Cerebellar cortex (tissue), 1 donor: ENCODE measurements around the gene SLC38A6.
A peak's percentile ranks its signal among the peaks of the same experiment; 100 is the strongest.
"Not testable (repeated sequence)": the region's sequence is repeated elsewhere in the genome, so short reads cannot be mapped to it uniquely, and the experiment has no call there.

Experiments used
- DNase-seq: peaks from one replicate; pipeline ENCODE4 v3.0.0-alpha.2; 2015; ENCODE audit warnings: low spot score

SLC38A6 gene

DNA sequence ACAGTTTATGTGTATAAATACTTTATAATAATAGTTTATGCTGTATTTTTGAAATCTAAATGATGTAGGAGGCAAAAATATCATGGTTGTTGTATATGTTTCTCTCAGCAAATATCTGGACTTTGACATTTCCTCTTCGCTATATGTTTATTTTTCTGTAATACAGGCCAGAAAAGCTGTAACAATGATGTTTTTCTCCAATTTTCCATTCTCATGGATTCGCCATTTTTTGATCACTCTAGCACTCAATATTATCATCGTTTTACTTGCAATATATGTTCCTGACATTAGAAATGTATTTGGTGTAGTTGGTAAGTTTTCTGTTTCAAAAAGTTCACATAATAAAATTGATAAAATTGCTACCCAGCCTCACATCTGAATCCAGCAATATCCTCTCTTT is 70.6 kb downstream of the SLC38A6 start:
- DNase-seq = no peak

DNA sequence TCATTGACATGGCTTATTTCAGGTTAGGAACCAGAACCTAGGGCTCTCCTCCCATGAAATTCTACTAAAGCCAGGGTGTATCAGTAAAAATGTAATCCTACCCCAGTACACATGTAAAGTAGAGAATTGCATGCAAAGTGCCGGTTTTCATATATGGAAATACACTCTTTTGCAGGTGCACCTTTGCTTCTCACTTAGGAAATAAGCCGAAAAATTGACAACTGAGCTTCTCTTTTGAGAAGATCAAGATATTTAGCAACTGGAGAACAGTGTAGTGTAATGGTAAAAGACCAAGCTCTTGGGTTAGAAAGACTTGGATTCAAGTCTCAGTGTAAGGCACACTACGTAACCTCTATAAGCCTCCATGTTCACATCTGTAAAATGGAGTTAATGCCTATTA is 82.4 kb downstream of the SLC38A6 start:
- DNase-seq = no peak

DNA sequence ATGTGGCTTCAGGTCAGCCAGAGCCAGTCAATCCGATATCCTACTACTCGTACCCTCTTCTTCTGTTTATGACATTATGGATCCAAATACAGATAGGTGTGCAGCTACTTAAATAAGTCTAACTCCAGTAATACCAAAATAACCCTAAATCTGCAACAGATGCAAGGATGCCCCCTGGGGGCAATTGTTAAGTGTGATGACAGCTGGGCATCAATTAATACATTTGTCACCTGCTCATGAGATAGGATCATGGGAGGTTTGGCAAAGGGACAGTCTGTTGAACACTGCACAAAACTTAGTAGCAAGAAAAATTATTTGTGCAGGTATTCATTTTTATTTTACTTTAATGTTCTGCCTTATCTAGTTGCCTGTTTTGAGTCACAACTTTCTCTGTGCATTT is 83.2 kb downstream of the SLC38A6 start:
- no peak for DNase-seq

DNA sequence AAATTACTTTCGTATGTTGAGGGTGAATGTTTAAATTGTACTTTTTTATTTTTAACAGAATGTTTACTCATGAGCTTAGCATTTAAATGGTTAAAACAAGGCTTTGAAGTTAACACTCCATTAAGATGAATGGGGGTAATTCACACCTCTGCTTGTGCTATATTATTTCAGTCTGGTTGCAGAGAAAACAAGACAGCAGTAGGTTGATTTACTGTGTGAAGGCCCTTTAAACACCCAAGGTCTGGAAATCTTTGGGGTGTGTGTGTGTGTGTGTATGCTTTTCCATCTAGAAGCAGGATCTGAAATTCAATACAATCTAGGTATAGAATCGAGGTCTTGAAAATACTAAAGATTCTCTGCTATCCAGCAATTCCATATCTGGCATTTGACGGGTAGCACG is 83.8 kb downstream of the SLC38A6 start:
- DNase-seq = no peak

DNA sequence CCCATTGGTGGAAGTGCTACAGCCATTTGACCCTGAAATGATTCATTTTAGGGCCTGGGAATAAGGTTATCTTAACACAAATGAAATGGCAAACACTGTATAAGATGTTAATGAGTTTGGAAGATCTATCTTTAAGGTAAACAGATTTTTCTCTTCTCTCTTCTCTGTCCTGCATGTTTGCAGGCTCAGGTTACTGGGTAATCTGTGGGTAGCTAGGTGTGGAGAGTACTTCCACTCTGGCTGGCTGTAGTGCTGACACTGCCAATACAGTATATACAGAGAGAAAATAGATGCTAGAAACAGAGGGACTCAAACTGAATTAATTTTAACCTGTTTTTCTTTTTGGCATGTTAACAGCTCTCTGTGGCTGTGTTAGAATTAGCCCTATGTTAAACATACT is 84.6 kb downstream of the SLC38A6 start:
- DNase-seq = no peak

DNA sequence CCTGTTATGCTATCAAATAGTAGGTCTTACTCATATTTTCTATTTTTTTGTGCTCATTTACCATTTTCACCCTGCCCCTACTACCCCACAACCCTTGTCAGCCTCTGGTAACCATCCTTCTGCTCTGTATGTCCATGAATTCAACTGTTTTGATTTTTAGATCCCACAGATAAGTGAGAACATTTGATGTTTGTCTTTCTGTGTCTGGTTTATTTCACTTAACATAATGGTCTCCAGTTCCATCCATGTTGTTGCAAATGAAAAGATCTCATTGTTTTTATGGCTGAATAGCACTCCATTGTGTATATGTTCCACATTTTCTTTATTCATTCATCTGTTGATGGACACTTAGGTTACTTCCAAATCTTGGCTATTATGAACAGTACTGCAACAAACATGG is 91.4 kb downstream of the SLC38A6 start:
- not testable (repeated sequence) for DNase-seq

DNA sequence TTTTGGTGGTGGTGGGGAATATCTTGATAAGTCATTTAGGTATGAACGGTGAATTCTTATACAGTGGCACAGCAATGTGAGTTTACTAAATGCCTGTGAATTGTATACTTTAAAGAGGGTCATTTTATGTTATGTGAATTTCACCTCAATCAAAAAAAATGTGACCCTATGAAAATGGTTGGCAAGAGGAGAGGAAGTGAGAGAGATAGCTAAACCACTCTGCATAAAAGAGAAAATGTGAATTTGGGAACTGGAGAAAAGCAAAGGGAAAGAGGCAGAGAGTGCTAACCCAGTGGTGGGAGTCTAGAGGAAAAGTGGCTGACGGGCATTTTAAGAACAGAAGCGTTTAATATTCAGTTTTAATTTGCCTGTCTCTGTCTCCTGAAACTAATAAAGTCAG is 93.8 kb downstream of the SLC38A6 start:
- DNase-seq = no peak

DNA sequence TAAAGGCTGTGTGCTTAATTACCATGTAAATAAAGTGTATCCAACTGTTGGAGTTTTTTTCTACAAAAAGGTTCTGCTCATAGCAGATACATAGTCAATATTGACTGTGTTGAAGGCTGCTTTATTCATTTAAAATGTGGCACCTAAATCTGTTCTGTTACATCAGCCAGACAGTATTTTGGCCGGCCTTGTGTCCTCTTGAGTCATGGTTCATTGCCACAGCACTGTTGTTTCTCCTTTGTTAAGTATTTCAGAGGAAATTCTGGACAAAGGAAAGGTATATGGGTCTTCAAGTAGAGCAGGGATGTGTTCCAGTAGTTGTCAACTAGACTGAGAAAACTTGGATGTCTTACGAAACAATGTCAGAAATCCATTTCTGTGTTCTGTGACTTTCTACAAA is 95.5 kb downstream of the SLC38A6 start:
- no peak for DNase-seq

DNA sequence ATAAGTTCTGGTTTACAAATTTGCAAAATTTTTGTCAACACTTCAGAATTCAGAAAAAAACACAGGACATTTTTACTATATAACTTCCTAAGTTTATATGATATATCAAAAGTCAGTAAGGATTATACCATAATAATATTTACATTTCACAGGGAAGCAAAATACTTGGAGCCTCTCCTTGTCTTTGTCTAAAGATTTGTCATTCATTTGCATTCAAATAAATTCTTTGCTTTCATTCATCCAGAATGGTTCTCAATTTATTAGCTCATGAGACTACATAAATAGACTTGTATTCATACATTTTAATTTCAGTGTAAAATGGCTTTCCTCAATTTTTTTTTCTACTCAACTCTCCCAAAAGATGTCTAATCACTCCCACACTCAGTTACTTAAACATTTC is 96.4 kb downstream of the SLC38A6 start:
- no peak for DNase-seq

DNA sequence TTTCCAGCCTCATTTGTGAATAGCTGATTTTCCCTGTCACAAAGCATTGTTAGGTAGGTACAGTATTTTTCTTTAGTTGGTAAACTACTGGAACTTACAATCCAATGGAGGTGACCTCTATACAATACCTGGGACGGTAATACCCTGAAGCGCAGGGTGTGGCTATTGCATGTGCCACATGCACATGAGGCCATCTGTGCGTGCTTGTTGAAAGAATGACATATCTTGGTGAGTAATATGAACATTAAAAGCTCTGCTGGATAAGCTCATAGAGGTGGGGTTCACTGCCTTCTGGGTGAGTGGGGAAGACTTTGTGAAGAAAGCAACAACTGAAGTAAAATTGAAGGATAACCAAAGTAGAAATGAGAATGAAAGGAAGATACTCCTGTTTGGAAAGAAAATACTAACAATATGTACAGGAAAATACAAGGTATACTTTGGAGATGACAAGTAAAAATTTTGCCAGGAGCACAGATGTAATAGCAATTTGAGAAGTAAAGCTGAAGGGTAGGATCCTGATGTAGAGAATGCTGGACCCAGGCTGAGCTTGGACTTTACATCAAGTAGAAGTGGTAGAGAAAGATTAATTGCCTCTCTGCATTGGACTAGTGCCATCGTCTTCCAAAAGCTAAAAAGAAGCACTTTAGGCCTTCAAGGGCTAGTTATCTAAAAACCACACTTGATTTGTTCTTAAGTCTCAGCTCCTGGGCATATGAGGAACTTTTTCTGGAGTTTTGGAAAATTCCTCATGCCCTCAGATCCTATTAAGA is 97.1 kb downstream of the SLC38A6 start:
- no peak for DNase-seq

DNA sequence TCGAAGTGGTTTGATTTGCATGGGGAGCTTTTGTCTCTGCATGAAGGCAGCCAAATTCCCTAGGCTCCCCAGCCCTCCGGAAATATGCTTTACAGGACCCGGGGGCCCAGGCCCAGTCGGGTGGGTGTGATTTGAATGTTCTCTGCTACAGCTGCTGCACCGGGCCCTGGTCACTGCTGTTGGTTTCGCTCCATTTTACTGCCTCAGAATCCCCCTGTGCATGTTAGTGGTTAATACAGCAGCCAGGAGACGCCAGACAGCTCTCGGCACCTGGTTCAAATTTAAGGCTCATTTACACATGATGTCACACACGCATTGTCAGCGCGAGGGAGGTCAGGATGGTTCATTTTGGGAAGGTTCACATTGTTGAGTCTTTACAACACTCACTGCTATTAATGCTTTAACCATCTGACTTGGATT is 99.6 kb downstream of the SLC38A6 start:
- DNase-seq = no peak

DNA sequence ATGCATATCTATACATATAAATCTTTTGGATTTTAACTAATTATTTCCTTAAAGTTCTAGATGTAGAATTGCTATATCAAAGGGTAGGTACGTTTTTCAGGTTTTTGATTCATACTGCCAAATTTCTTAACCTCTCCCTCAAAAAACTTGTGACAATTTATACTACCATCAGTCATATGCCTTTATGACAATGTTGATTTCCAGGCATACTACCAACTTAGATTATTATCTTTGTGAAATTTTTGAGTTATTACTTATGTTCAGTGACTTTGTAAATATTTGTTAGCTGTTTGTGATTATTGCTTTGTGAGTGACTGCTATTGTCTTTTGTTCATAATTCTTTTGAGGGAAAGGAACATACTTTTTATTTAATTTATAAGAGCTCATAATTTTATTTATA is 107.0 kb downstream of the SLC38A6 start:
- no peak for DNase-seq

DNA sequence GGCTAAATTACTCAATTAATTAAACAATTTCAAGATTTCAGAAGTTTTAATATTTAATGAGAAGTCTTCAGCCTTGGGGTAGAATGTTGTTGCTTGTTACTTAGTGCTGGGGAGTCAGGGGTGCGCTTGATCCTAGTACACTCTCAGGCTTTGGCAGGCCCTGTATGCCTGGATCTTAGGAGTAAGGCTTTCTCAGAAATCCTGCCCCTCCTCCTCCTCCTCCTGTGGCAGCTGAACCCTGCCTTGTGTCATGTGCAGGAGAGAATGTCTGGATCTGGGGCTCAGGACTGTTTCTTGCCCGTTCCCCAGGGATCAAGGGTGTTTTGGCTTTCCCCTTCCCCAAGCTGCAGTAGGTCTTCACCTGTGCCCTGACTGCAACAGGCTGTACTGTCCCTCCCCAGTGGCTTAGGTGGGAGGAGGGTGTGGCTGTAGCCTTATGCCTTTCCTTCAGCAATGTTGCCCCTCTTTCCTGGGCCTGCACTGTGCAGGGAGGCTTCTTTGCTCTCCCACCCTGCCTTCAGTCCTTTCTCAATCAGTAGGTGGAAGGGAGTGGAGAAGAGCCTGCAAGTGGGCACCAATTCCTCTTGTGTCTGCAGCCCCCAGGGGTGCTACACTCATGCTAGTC is 108.2 kb downstream of the SLC38A6 start:
- no peak for DNase-seq

DNA sequence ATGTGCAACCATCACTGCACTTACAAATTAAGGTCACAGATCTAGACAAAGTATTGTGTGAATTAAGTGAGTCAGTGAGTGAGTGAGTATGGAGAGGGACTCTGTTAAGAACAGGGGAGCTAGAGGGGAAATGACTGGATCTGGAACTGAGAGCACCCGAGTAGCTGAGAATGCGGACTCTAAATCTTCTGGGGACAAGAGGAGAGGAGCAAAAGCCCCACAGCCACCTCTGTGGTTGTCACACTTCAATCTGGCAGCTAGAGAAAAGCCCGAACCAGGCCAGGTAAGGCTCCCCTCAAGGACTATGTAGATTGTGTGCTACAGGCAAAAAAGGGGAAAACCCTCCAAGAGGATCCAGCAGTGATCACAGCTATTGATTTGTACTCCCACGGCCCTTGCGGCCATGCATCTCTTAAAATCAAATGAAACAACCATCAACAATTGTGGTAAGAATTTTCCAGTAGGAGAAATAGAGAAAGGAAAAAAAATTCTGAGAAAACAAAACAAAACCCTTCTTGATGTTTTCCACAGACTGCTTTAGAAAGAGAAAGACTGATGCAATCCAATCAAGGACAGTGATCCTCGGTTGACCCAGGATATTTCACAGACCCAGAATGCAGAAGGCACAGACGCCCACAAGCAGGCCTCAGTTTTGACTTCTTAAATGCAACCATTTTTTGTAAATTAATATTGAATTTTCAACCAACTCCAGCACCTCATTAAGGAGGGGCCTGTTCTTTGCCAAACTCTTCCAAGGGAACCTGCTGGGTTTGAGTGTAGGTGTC is 109.6 kb downstream of the SLC38A6 start:
- no peak for DNase-seq

DNA sequence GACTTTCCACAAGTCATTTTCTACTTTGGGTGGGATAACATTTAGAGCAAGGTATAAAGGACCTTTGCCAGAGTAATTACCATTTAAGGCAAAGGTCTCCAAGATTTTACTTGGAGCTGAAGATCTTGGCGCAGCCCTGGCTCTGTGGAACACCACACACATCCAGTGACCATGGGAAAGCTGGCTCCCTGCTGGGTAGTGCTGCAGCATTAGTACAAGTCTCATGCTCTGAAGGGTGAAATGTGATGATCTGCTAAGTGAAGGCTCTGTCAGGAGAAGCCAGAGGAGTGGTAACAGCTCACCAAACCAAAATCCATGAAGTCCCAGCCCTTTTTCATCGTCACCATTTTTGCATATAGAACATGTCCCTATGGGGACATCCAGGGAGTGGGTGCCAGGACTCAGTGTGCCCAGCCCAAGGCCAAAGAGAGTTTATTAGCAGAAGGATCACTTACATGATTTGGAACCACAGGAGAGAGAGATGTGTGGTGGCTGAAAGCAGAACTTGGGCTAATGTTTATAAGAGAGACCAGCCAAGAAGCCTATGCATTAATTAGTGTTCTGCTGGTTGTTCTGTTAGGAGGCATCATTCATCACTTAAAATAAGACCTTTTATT is 110.7 kb downstream of the SLC38A6 start:
- DNase-seq = no peak

DNA sequence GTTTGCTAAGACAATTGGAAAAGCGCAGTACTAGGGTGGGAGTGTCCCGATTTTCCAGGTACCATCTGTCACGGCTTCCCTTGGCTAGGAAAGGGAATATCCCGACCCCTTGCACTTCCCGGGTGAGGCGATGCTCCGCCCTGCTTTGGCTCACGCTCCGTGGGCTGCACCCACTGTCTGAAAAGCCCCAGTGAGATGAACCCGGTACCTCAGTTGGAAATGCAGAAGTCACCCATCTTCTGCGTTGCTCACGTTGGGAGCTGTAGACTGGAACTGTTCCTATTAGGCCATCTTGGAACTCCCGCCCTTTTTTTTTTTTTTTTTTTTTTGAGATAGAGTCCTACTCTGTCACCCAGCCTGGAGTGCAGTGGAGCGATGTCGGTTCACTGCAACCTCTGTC is 117.1 kb downstream of the SLC38A6 start:
- not testable (repeated sequence) for DNase-seq

DNA sequence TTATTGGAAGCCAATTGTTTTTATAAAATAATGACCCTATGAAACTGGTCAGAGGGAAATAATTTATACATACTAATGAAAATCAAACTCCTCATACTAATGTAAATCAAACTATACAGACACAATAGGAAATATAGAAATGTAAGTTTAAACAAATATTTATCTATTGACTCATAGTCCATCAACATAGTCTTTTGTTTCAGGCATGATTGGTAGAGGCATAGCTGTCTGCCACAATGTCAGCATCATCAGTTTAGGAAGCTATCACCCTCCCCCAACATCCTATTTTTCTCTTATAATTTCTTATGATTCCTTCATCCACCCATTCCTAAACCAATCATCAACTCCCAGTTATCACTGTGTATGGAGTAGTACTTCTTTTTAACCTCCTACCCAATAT is 117.7 kb downstream of the SLC38A6 start:
- DNase-seq = no peak

DNA sequence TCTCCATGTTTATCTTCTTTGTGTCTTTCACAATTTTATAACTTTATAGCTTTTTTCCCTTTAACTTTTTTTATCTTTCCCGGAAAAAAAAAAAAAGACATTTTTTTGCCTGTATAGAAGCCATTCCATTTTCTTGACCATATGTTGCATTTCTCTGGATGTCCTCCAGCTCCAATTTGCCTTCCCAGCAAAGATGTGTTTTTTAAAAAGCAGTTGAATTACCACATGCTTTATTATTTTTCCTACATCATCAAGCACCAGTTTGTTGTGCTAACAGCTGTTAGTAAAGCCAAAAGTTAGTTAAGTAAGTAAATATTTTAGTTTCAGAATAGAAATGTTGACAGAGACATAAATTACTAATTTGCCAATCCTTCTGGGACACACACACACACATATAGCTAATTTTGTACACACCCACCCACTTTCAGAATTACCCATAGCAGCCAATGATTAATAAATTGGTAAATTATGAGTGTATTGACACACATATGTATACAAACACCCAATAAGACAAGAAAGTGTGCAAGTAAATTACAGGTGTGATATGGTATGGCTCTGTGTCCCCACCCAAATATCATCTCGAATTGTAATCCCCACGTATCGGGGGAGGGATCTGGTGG is 118.3 kb downstream of the SLC38A6 start:
- no peak for DNase-seq

DNA sequence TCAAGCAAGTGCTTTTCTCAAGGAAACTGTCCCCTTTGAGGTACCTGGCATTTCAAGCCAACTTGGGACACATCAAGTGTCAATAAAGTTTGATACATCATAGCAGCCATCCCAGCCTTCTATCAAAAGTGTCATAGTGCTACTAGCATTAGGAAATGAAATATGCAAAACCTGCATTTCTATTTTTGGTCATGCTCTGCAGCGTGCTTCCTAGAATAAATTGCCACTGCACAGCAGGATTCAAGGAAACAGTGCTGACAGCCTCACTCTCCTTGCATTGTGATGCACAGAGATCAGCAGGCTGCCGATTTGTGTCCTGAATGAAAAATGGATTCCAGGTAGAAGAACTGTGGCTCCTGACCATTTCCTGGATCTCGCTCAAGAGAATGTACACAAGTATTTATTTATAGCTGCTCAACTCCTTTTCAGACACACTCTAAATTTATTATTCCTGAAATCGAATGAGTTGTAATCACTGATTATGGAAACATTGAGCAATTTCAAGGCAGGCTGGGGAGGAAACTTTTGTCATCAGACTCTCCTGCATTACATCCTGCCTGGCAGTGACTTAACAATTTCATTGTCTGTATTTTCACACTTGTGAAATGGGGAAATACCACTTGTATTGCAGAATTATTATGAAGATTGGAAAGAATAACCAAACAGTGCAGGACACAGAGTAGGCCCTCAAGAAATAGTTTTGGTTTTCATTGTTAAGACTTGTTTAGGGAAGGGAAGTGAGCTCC is 120.9 kb downstream of the SLC38A6 start:
- DNase-seq = peak; percentile 20
